Measurements from ENCODE around the gene FIBP.

Gene FIBP

GRCh38 chr11:65891219-65892136, 3.2 kb upstream of the FIBP start:
- no peak for DNase-seq (ENCODE audit: low read depth in 2 of 3, low spot score in 1 of 3)

- peak; percentile 96 to 98 (median 97) for DNase-seq (ENCODE audit: low read depth in 2 of 3, low spot score in 1 of 3)
Measured at GRCh38 chr11:65890324-65891218, 2.3 kb upstream of the FIBP start, which contains the start of gene CCDC85B. CCDC85B (plus strand) TSS chr11:65890673; CDS start chr11:65890784, 111 bp downstream.

- DNase-seq (ENCODE audit: low read depth in 2 of 3, low spot score in 1 of 3): no peak
Measured at GRCh38 chr11:65887723-65888162, 528 bp downstream of the FIBP start.

- DNase-seq (ENCODE audit: low read depth in 2 of 3, low spot score in 1 of 3): no peak
Measured at GRCh38 chr11:65886826-65887722, 1.2 kb downstream of the FIBP start.

DNA sequence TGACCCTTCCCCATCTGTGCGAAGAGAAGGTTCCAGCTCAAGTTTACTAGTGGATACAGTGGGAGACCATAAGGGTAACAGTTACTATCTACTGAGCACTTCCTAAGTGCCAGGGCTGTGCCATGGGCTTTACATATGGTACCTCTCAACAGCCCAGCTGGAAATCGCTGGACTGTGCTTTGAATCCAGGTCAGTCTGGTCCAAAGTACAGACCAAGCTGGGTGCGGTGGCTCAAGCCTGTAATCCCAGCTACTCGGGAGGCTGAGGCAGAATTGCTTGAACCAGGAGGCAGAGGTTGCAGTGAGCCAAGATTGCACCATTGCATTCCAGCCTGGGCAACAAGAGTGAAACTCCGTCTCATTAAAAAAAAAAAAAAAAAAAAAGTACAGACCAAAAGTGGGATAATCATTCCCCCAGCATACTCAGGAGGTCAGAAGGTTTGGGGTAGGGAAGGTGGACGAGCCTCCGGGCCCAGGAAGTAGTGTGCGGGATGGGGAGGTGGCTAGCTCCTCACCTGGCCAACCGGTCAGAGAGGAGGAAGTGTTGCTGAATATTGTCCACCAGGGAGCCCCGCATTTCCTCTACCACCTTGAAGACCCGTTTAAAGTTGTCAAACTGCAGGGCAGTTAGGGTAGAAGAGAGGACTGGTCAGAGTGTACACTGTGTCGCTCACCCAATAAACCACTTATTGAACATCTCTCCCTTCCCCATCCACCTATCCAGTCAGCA, 2.3 kb downstream of the FIBP start:
- DNase-seq (ENCODE audit: low read depth in 2 of 3, low spot score in 1 of 3): no peak

DNA sequence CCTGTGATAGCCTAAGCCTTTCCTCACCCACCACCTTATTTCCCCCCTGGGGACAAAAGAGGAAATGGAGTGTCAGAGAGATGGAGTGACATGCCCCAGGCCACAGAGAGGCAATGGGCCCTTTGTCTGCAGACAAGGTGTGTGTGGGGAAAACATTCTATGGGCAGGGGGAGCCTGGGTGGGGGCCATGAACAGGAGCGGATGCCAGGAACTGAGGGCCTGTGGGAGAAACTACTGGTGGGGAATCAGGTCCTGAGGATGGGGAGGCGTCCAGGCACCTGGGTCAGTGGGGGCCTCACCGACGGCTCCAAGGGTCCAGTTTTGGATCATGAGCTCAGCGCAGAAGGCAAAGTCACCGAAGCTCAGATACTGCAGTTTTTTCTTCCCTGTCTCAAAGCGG, 3.0 kb downstream of the FIBP start:
- DNase-seq (ENCODE audit: low read depth in 2 of 3, low spot score in 1 of 3): no peak

- peak; percentile 59 to 78 (median 75) for DNase-seq (ENCODE audit: low read depth in 2 of 3, low spot score in 1 of 3)
Measured at GRCh38 chr11:65884716-65885092, 3.6 kb downstream of the FIBP start.

DNA sequence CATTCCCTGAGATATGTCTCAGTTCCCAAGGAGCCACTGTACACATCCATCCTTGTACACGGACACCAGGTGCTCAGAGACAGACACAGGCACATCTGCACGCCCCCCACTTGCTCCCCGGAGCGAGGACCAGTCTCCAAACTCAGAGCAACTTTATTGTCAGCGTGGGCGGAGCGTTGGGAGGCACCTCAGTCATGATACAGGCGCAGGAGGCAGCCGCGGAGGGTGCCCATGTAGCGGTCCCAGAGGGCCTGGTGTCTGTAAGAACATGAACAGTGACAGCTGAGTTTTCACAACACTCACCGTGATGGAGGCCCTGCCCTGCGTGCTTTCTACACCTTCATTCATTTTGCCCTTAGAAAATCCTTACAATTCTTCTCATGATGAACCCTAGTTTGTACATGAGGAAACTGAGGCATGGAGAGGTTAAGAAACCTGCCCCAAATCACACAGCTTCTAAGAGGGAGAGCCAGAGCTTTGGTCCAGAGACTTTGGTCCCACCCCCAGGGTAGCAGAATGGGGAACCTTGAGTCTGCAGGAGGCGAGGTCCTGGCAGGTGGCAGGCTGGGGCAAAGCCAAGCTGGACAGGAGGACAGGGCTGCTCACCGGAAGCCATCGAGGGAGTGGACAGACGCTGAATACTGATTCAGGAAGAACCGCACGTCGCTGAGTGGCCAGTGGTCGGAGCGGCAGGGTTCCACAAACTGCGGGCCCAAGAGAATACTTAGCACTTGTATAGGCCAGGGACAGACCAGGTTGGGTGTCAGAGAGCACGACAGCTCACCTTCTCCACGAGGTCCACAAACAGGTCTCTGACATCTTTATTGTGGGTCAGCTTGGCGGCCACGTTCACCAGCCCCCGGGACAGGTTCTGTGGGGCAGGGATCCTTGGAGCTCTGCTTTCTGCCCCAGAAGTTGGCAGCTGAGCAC, 4.2 kb downstream of the FIBP start:
- no peak for DNase-seq (ENCODE audit: low read depth in 2 of 3, low spot score in 1 of 3)

DNA sequence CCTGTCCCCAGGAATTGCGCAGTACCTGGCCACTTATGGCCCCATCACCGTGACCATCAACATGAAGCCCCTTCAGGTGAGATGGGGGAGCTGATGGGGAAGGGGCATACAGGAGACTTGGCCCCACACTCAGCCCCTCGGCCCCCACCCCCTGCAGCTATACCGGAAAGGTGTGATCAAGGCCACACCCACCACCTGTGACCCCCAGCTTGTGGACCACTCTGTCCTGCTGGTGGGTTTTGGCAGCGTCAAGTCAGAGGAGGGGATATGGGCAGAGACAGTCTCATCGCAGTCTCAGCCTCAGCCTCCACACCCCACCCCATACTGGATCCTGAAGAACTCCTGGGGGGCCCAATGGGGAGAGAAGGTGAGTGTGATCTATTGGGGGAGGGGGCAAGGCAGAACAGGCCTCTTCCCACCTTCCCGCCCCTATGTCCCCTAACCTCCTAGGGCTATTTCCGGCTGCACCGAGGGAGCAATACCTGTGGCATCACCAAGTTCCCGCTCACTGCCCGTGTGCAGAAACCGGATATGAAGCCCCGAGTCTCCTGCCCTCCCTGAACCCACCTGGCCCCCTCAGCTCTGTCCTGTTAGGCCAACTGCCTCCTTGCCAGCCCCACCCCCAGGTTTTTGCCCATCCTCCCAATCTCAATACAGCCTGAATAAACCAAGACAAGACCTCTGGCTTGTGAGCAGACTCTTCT, 5.1 kb downstream of the FIBP start:
- no peak for DNase-seq (ENCODE audit: low read depth in 2 of 3, low spot score in 1 of 3)

GRCh38 chr11:65882120-65883057, 5.9 kb downstream of the FIBP start:
- no peak for DNase-seq (ENCODE audit: low read depth in 2 of 3, low spot score in 1 of 3)

- DNase-seq (ENCODE audit: low read depth in 2 of 3, low spot score in 1 of 3): no peak
Measured at GRCh38 chr11:65880844-65881421, 7.3 kb downstream of the FIBP start.

- DNase-seq (ENCODE audit: low read depth in 2 of 3, low spot score in 1 of 3): no peak
Measured at GRCh38 chr11:65880027-65880426, 8.2 kb downstream of the FIBP start.

DNA sequence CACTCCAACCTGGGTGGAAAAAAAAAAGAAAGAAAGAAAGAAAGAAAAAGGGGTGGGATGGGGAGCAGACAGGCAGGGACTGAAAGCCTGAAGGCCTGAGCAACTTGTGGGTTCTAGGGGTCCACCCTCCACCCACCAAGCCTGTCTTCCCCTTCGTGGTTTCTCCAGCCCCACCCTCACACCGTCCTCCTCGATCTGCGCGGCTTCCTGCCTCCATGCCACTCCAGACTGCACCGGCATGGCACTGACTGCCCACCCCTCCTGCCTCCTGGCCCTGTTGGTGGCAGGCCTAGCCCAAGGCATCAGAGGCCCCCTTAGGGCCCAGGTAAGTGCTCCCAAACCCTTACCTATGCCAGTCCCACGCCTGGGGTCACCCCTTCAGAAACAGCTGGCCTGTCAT, 8.7 kb downstream of the FIBP start, which contains the start of gene CTSW:
Gene CTSW, plus strand, starts transcription at position 221 of the 400 bp plus-strand sequence. Its CDS starts 18 bp downstream, at position 239.
- DNase-seq (ENCODE audit: low read depth in 2 of 3, low spot score in 1 of 3): no peak

- peak; percentile 92 to 99 (median 92) for DNase-seq (ENCODE audit: low read depth in 2 of 3, low spot score in 1 of 3)
Measured at GRCh38 chr11:65873318-65874156, 14.7 kb downstream of the FIBP start.

DNA sequence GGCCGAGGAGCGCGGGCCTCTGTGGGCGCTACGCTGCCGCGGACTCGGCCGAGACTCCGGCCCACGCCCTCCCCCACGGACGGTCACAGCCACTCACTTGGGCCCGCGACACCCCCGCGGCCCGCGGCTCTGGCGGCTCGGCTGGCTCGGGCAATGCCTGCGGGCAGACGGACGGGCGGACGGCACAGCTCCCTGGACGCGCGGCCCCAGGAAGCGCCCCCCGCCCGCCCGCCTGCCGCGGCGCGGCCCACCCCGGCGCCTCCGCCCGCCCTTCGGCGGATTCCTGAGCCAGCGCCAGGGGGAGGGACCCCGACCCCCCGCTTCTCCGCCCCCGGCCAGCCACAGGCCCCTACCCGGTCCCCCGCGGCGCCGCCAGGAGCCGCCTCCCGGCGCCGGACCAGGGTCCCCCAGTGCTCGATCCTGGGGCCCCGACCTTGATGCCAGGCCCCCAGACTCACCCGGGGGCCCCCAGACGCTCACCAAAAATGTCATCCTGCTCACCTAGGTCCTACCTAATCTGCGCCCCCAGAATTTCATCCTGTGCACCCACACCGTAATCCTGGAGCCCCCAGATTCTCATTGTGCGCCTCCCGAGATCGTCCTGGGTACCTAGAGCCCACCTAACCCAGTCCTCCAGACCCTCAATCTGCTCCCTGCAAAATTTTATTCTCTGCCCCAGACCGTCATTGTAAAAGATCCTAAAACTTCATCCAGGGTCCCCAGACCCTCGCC, 15.5 kb downstream of the FIBP start, which contains the start of gene EFEMP2:
Gene EFEMP2, minus strand, starts transcription at position 215 of the 732 bp plus-strand sequence. CDS start 446 bp downstream, outside the sequence.
- no peak for DNase-seq (ENCODE audit: low read depth in 2 of 3, low spot score in 1 of 3)
